HEK293T (cell line): Measurements from ENCODE around the gene UBE2L6.
"Not testable (repeated sequence)": the region's sequence is repeated elsewhere in the genome, so short reads cannot be mapped to it uniquely, and the experiment has no call there.

Experiments used
- BHLHE40 ChIP-seq: fragments of 450-650 bp; IDR thresholded peaks from 2 replicates; pipeline ENCODE4 v1.6.1; 2016; ENCODE audit warnings: mild to moderate bottlenecking, moderate library complexity, borderline replicate concordance
- ELF4 ChIP-seq: fragments of 450-650 bp; IDR thresholded peaks from 2 replicates; pipeline ENCODE4 v1.6.1; 2017; ENCODE audit warnings: antibody characterized with exemption
- FOXM1 ChIP-seq: fragments of 450-650 bp; IDR thresholded peaks from 2 replicates; pipeline ENCODE4 v1.6.1; 2017; ENCODE audit warnings: mild to moderate bottlenecking, borderline replicate concordance
- NFRKB ChIP-seq: fragments of 450-650 bp; IDR thresholded peaks from 2 replicates; pipeline ENCODE4 v1.6.1; 2016; ENCODE audit warnings: mild to moderate bottlenecking, moderate library complexity
- PKNOX1 ChIP-seq: fragments of 450-650 bp; IDR thresholded peaks from 2 replicates; pipeline ENCODE4 v1.6.1; 2016
- SUZ12 ChIP-seq: fragments of 450-650 bp; IDR thresholded peaks from 2 replicates; pipeline ENCODE4 v1.6.1; 2016; ENCODE audit warnings: mild to moderate bottlenecking
- TARDBP ChIP-seq: fragments of 450-650 bp; IDR thresholded peaks from 2 replicates; pipeline ENCODE4 v1.6.1; 2016

- not testable (repeated sequence) for TF ChIP-seq FOXM1, SUZ12, TARDBP, BHLHE40, PKNOX1, NFRKB, ELF4
Observed at GRCh38 chr11:57534449-57534848, 33.0 kb downstream of the UBE2L6 start.
